CD4-positive, alpha-beta T cell (primary cell): ENCODE results near the gene SREBF1. TPM values are rescaled to one million over a fixed set of nuclear protein-coding genes. Genes with fewer than 3 reads are reported as not detected.
A peak's percentile ranks its signal among the peaks of the same experiment; 100 is the strongest.

Experiments
- ATAC-seq: fragments of 200-7000 bp; cut with Tn5 transposase; one replicate; pipeline ENCODE4 v1.10.0; 2022; ENCODE audit warnings: mild to moderate bottlenecking; ENCODE audit not compliant: poor library complexity
- CTCF ChIA-PET: fragments of 350-600 bp; sonication (Branson Sonifier 250); formaldehyde crosslinking; loops from one replicate; lab custom pipeline; 2021; ENCODE audit warnings: antibody characterized with exemption, inconsistent platforms; lab: Charles Lee
- POLR2A ChIA-PET: fragments of 350-600 bp; sonication (Branson Sonifier 250); formaldehyde crosslinking; loops from one replicate; lab custom pipeline; 2021; ENCODE audit warnings: antibody characterized with exemption, inconsistent platforms; lab: Charles Lee
- DNase-seq, 14 experiments: peaks; one replicate each; pipeline ENCODE4 v3.0.0-alpha.2; 2013 to 2020; ENCODE audit warnings: mixed read lengths in 2 of 14
- H3K27ac ChIP-seq, 2 donors: one replicate each; pipeline versions ENCODE4 v1.5.1 to v1.7.0; 2013; ENCODE audit warnings: low read length in 2 of 2, low read depth in 1 of 2, mild to moderate bottlenecking in 1 of 2
- H3K27me3 ChIP-seq, 2 experiments: 1 replicate in 1 of 2; 2 replicates in 1 of 2; pipeline versions ENCODE4 v1.6.1 to v1.7.0; 2013; ENCODE audit warnings: low read length in 2 of 2, control low read depth in 1 of 2, mild to moderate bottlenecking in 1 of 2, moderate library complexity in 1 of 2; ENCODE audit not compliant: insufficient read depth in 2 of 2, control insufficient read depth in 1 of 2
- H3K36me3 ChIP-seq: one replicate; pipeline ENCODE4 v1.6.1; 2013; ENCODE audit warnings: low read length, control low read depth; ENCODE audit not compliant: insufficient read depth
- H3K4me1 ChIP-seq: one replicate; pipeline ENCODE4 v1.6.1; 2013; ENCODE audit warnings: low read length, control low read depth; ENCODE audit not compliant: insufficient read depth
- H3K4me3 ChIP-seq: one replicate; pipeline ENCODE4 v1.5.1; 2013; ENCODE audit warnings: mild to moderate bottlenecking, low read length, moderate library complexity
- H3K9me3 ChIP-seq, 2 experiments: 1 replicate in 1 of 2; 2 replicates in 1 of 2; pipeline versions ENCODE4 v1.6.1 to v1.7.0; 2013; ENCODE audit warnings: low read length in 2 of 2, mild to moderate bottlenecking in 2 of 2, control low read depth in 1 of 2, moderate library complexity in 1 of 2; ENCODE audit not compliant: control insufficient read depth in 1 of 2, insufficient read depth in 1 of 2
- H3K27ac Mint-ChIP-seq: one replicate; pipeline ENCODE4 v1.8.0; 2020; ENCODE audit warnings: mixed read lengths
- H3K27me3 Mint-ChIP-seq: one replicate; pipeline ENCODE4 v1.8.0; 2021; ENCODE audit warnings: mixed read lengths
- H3K36me3 Mint-ChIP-seq: one replicate; pipeline ENCODE4 v1.8.0; 2021; ENCODE audit warnings: low read depth, mixed read lengths
- H3K4me1 Mint-ChIP-seq: one replicate; pipeline ENCODE4 v1.8.0; 2021; ENCODE audit warnings: low read depth, mixed read lengths
- H3K4me3 Mint-ChIP-seq: one replicate; pipeline ENCODE4 v1.8.0; 2020; ENCODE audit warnings: mild to moderate bottlenecking, mixed read lengths
- H3K9me3 Mint-ChIP-seq: one replicate; pipeline ENCODE4 v1.8.0; 2020; ENCODE audit warnings: mixed read lengths
- intact Hi-C, 2 experiments: fragments of 100-400 bp; cut with DNase I in 1 of 2; cut with micrococcal nuclease in 1 of 2; formaldehyde crosslinking; loops; one replicate each; pipeline versions ENCODE4 v1.15.1 to v1.9.0; 2023 to 2025; cut with DNase I, micrococcal nuclease
- total RNA-seq, 174 experiments: library from RNA in 2 of 174; stranded (reverse) in 2 of 174; gene quantifications; one replicate each; pipeline ENCODE4 v1.2.3 and lab custom pipeline; 2021 to 2026
- TF ChIP-seq, protein P1 (sequence below): fragments of 200-600 bp; IDR thresholded peaks from one replicate; pipeline ENCODE4 v1.8.0; 2022; ENCODE audit warnings: antibody characterized with exemption, mild to moderate bottlenecking

SREBF1 gene
- total RNA-seq, 2 experiments from 2014 or later, result 249 to 264 TPM

DNA sequence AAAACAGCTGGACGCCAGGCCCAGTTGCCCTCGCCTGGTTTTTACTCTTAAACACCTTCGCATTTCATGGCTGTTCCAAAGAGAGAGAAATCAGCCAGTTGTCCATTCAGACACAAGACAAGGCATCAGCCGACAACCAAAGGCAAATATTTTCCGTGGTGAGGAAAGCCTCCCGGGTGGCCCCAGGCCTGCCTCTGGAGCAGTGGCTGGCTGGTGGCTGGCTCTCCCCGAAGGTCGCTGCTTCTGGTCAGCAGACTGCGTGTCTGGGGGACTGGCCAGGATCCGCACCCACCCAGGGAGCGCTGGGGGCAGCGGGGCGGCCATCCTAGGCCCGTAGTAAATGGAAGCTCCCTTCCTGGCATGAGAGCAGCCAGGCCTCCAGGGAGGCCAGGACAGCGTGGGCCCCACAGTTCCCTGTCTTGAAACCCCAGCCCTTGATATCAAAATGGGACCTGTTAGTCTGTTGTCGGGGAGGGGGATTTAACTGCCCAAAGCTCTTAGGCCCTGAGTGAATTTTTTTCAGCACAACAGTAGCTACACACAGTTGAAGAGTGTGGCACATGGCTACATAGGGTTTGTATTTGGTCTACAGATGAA lies 57.7 kb downstream of the SREBF1 start:
- POLR2A ChIA-PET, result interaction anchor here (1.2 kb wide), 1 partner anchor 14 kb away, joined by 3 read pairs; no protein-coding TSS in a partner anchor

DNA sequence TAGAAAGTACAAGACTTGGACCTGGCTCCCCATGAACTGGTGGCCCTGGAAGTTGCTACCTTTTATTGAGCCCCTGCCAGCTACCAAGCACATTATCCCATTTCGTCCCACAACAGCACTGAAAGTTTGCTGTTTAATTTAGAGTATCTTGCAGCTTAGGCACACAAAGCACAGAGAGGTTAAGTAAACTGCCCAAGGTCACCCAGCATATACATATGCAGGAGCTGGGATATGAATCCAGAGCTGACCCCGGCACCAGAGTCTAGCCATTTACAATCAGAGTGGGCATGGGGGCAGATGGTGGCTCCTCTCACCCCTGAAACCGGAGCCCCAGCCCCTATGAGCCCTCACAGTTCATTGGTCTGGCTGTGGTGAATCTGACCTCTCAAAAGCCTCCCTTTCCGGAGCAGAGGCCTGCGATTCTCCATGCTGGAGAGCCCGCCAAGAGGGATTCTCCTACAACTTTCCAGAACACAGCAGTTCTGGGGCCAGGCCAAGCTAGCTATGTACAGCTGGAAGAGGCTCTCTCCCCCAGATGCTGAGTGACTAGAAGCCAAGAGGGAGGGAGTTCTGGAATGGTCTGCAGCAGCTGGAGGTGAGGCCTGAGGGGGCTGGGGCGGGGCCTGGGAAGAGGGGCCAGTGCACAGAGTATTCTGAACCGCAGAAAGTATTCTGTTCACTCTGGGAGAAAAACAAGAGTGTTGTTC lies 58.3 kb downstream of the SREBF1 start:
- Histone ChIP-seq H3K4me3 (no peak overlapping the region), H3K4me1 (peaks cover 10% of the 10 kb centered on the region), H3K27me3 (peaks cover 0 to 5% of the 10 kb centered on the region in 2 experiments), H3K27ac (no peak overlapping the region), H3K36me3 (no peaks in the 10 kb centered on the region), H3K9me3 (no peaks in the 10 kb centered on the region)
- H3K27ac Mint-ChIP-seq, result no peak overlapping the region
- peaks cover 11% of the 10 kb centered on the region for H3K4me1 Mint-ChIP-seq
- H3K9me3 Mint-ChIP-seq, result no peaks in the 10 kb centered on the region
- H3K27me3 Mint-ChIP-seq, result no peaks in the 10 kb centered on the region
- no peaks in the 10 kb centered on the region for H3K36me3 Mint-ChIP-seq
- POLR2A ChIA-PET, result interaction anchor here (1.2 kb wide), 1 partner anchor 14 kb away, joined by 3 read pairs; no protein-coding TSS in a partner anchor
- ATAC-seq, result no peak
- TF ChIP-seq, protein P1, sequence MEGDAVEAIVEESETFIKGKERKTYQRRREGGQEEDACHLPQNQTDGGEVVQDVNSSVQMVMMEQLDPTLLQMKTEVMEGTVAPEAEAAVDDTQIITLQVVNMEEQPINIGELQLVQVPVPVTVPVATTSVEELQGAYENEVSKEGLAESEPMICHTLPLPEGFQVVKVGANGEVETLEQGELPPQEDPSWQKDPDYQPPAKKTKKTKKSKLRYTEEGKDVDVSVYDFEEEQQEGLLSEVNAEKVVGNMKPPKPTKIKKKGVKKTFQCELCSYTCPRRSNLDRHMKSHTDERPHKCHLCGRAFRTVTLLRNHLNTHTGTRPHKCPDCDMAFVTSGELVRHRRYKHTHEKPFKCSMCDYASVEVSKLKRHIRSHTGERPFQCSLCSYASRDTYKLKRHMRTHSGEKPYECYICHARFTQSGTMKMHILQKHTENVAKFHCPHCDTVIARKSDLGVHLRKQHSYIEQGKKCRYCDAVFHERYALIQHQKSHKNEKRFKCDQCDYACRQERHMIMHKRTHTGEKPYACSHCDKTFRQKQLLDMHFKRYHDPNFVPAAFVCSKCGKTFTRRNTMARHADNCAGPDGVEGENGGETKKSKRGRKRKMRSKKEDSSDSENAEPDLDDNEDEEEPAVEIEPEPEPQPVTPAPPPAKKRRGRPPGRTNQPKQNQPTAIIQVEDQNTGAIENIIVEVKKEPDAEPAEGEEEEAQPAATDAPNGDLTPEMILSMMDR, result no peak
- intact Hi-C loops, result loop anchor here in 1 of 2 experiments (5.0 kb wide), 1 partner anchor 96 kb away; the partner anchor contains the start of gene RAI1
- peak overlapping the region; percentile 30 for H3K4me3 Mint-ChIP-seq
- no peak for DNase-seq
- CTCF ChIA-PET, result no interaction called here

More for the DNA sequence above, 57.7 kb downstream of the SREBF1 start:
- Mint-ChIP-seq H3K9me3 (no peaks in the 10 kb centered on the region), H3K36me3 (no peaks in the 10 kb centered on the region), H3K4me3 (peak overlapping the region; percentile 30), H3K4me1 (peaks cover 16% of the 10 kb centered on the region), H3K27me3 (no peaks in the 10 kb centered on the region), H3K27ac (no peak overlapping the region)
- Histone ChIP-seq H3K27me3 (peaks cover 0 to 5% of the 10 kb centered on the region in 2 experiments), H3K4me3 (no peak overlapping the region), H3K9me3 (no peaks in the 10 kb centered on the region), H3K4me1 (peaks cover 16% of the 10 kb centered on the region), H3K36me3 (no peaks in the 10 kb centered on the region), H3K27ac (no peak overlapping the region)
- CTCF ChIA-PET, result no interaction called here
- TF ChIP-seq, protein P1, result no peak
- ATAC-seq (no peak), DNase-seq (no peak)
- intact Hi-C loops, result loop anchor here in 1 of 2 experiments (5.0 kb wide), 1 partner anchor 97 kb away; the partner anchor contains the start of gene RAI1

DNA sequence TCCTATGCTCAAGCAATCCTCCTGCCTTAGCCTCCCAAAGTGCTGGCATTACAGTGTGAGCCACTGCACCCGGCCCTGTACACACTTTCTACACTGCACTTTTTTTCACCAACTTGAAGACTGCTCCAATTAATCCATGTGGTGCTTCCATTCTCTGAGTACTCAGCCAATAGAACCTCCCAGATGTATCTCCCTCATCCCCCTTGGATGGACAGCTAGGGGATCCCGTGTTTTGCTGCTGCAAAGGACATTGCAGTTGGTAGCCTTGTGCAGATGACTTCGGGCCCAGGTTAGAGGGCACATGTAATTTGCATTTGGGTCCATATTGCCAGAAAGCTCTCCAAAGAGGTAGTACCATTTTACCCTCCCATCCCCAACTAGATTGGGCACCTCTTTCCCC lies 59.9 kb downstream of the SREBF1 start:
- Mint-ChIP-seq H3K36me3 (no peaks in the 10 kb centered on the region), H3K4me3 (no peak overlapping the region), H3K27ac (no peak overlapping the region), H3K27me3 (no peaks in the 10 kb centered on the region), H3K4me1 (peaks cover 11% of the 10 kb centered on the region), H3K9me3 (no peaks in the 10 kb centered on the region)
- Histone ChIP-seq H3K27me3 (peaks cover 0 to 4% of the 10 kb centered on the region in 2 experiments), H3K4me1 (peaks cover 8% of the 10 kb centered on the region), H3K9me3 (no peaks in the 10 kb centered on the region), H3K36me3 (no peaks in the 10 kb centered on the region), H3K27ac (no peak overlapping the region), H3K4me3 (no peak overlapping the region)
- intact Hi-C loops, result loop anchor here in 1 of 2 experiments (5.0 kb wide), 1 partner anchor 95 kb away; the partner anchor contains the start of gene RAI1
- ChIA-PET CTCF (no interaction called here), POLR2A (no interaction called here)
- TF ChIP-seq, protein P1, result no peak
- DNase-seq (no peak), ATAC-seq (no peak)
